Astrocyte (in vitro differentiated cells and primary cell): ENCODE data around the gene ZFHX3. TPM values are rescaled to one million over a fixed set of nuclear protein-coding genes. Genes with fewer than 3 reads are reported as not detected.

Experiments used
- DNase-seq: peaks from one replicate; pipeline ENCODE4 v3.0.0-alpha.2; 2010; ENCODE audit warnings: low read depth
- FAIRE-seq: peaks from 2 replicates; lab custom pipeline; 2011; peaks lifted over from hg19 to GRCh38; lab: Jason Lieb, UNC
- H2AFZ ChIP-seq: 2 replicates; pipeline ENCODE4 v1.6.0; 2012; ENCODE audit warnings: low read depth, low read length, inconsistent platforms
- H3K27ac ChIP-seq: 2 replicates; pipeline ENCODE4 v1.5.1; 2011; ENCODE audit warnings: low read depth, low read length, inconsistent platforms
- H3K27me3 ChIP-seq: 2 replicates; pipeline ENCODE4 v1.6.0; 2011; ENCODE audit warnings: low read length, inconsistent platforms; ENCODE audit not compliant: insufficient read depth
- H3K36me3 ChIP-seq: 2 replicates; pipeline ENCODE4 v1.5.1; 2011; ENCODE audit warnings: low read length, inconsistent platforms; ENCODE audit not compliant: insufficient read depth
- H3K4me1 ChIP-seq: 2 replicates; pipeline ENCODE4 v1.5.1; 2011; ENCODE audit warnings: low read length, inconsistent platforms; ENCODE audit not compliant: insufficient read depth
- H3K4me2 ChIP-seq: 2 replicates; pipeline ENCODE4 v1.6.0; 2012; ENCODE audit warnings: low read length, inconsistent platforms
- H3K4me3 ChIP-seq: 2 replicates; pipeline ENCODE4 v1.5.1; 2011; ENCODE audit warnings: low read depth, mild to moderate bottlenecking, low read length, inconsistent platforms; ENCODE audit not compliant: insufficient read depth
- H3K79me2 ChIP-seq: 2 replicates; pipeline ENCODE4 v1.6.0; 2012; ENCODE audit warnings: mild to moderate bottlenecking, low read length, inconsistent platforms; ENCODE audit not compliant: insufficient read depth
- H3K9ac ChIP-seq: 2 replicates; pipeline ENCODE4 v1.6.0; 2012; ENCODE audit warnings: mild to moderate bottlenecking, low read length, inconsistent platforms
- H3K9me3 ChIP-seq: 2 replicates; pipeline ENCODE4 v1.5.1; 2012; ENCODE audit warnings: low read depth, mild to moderate bottlenecking, low read length, inconsistent platforms; ENCODE audit not compliant: insufficient read depth
- H4K20me1 ChIP-seq: 2 replicates; pipeline ENCODE4 v1.6.0; 2012; ENCODE audit warnings: low read length, inconsistent platforms; ENCODE audit not compliant: insufficient read depth
- H3K27ac Mint-ChIP-seq: one replicate; pipeline ENCODE4 v1.8.0; 2021; ENCODE audit warnings: mild to moderate bottlenecking, mixed read lengths; ENCODE audit not compliant: unreplicated experiment
- H3K27me3 Mint-ChIP-seq: one replicate; pipeline ENCODE4 v1.8.0; 2021; ENCODE audit warnings: low read depth, mixed read lengths; ENCODE audit not compliant: unreplicated experiment
- H3K36me3 Mint-ChIP-seq: one replicate; pipeline ENCODE4 v1.8.0; 2021; ENCODE audit warnings: low read depth, mixed read lengths; ENCODE audit not compliant: unreplicated experiment
- H3K4me1 Mint-ChIP-seq: one replicate; pipeline ENCODE4 v1.8.0; 2021; ENCODE audit warnings: low read depth, mixed read lengths; ENCODE audit not compliant: unreplicated experiment
- H3K4me3 Mint-ChIP-seq: one replicate; pipeline ENCODE4 v1.8.0; 2021; ENCODE audit warnings: mild to moderate bottlenecking, moderate library complexity, mixed read lengths; ENCODE audit not compliant: unreplicated experiment
- H3K9me3 Mint-ChIP-seq: one replicate; pipeline ENCODE4 v1.8.0; 2021; ENCODE audit warnings: mild to moderate bottlenecking, mixed read lengths; ENCODE audit not compliant: unreplicated experiment
- CTCF ChIP-seq: IDR thresholded peaks from 2 replicates; pipeline ENCODE4 v1.5.1; 2011; ENCODE audit warnings: low read depth, mild to moderate bottlenecking, inconsistent platforms, low read length, moderate library complexity; ENCODE audit not compliant: insufficient read depth
- EZH2 ChIP-seq: IDR thresholded peaks from 2 replicates; pipeline ENCODE4 v1.6.1; 2012; ENCODE audit warnings: mild to moderate bottlenecking, low read length, inconsistent platforms; ENCODE audit not compliant: insufficient read depth
- total RNA-seq: library from RNA; stranded (reverse); gene quantifications from 2 replicates; pipeline ENCODE4 v1.2.1, GENCODE V29; 2021

Gene ZFHX3
- total RNA-seq, 1 donor from 2014 or later = 19.7 TPM

GRCh38 chr16:72932677-72933335, 115.1 kb downstream of the ZFHX3 start:
- Mint-ChIP-seq H3K4me3 (no peak overlapping the region), H3K27ac (no peak overlapping the region), H3K4me1 (peaks cover 9% of the 10 kb centered on the region), H3K27me3 (no peaks in the 10 kb centered on the region), H3K36me3 (peaks cover 2% of the 10 kb centered on the region), H3K9me3 (no peaks in the 10 kb centered on the region)
- Histone ChIP-seq H3K27me3 (no peaks in the 10 kb centered on the region), H3K4me1 (peaks cover 14% of the 10 kb centered on the region), H3K79me2 (peaks cover 60% of the 10 kb centered on the region), H3K4me3 (no peak overlapping the region), H3K27ac (no peak overlapping the region), H3K4me2 (no peak overlapping the region), H3K36me3 (no peaks in the 10 kb centered on the region), H3K9ac (no peak overlapping the region), H4K20me1 (peaks cover 72% of the 10 kb centered on the region), H2AFZ (no peak overlapping the region), H3K9me3 (no peaks in the 10 kb centered on the region)
- no peak for FAIRE-seq
- DNase-seq = no peak
- TF ChIP-seq EZH2 (no peak), CTCF (no peak)

- H3K79me2 ChIP-seq = peaks cover 56% of the 10 kb centered on the region
- DNase-seq (no peak), FAIRE-seq (no peak)
- TF ChIP-seq CTCF = no peak
- no peak for TF ChIP-seq EZH2
- no peak overlapping the region for H2AFZ ChIP-seq
- H3K36me3 ChIP-seq = no peaks in the 10 kb centered on the region
- Mint-ChIP-seq H3K4me1 (peaks cover 6% of the 10 kb centered on the region), H3K9me3 (no peaks in the 10 kb centered on the region), H3K36me3 (peaks cover 2% of the 10 kb centered on the region), H3K27ac (no peak overlapping the region), H3K4me3 (no peak overlapping the region), H3K27me3 (no peaks in the 10 kb centered on the region)
- peaks cover 22% of the 10 kb centered on the region for H3K4me1 ChIP-seq
- H3K4me2 ChIP-seq = peak overlapping the region; percentile 70
- H4K20me1 ChIP-seq = peaks cover 74% of the 10 kb centered on the region
- no peaks in the 10 kb centered on the region for H3K27me3 ChIP-seq
- H3K9me3 ChIP-seq = no peaks in the 10 kb centered on the region
- H3K4me3 ChIP-seq = no peak overlapping the region
- peak overlapping the region; percentile 24 for H3K27ac ChIP-seq
- peak overlapping the region; percentile 46 for H3K9ac ChIP-seq
Measured at GRCh38 chr16:72932050-72932449, 115.9 kb downstream of the ZFHX3 start.

GRCh38 chr16:72930396-72930795, 117.5 kb downstream of the ZFHX3 start:
- Mint-ChIP-seq H3K9me3 (no peaks in the 10 kb centered on the region), H3K27ac (no peak overlapping the region), H3K27me3 (no peaks in the 10 kb centered on the region), H3K4me3 (no peak overlapping the region), H3K36me3 (peaks cover 2% of the 10 kb centered on the region), H3K4me1 (peaks cover 8% of the 10 kb centered on the region)
- Histone ChIP-seq H3K9me3 (no peaks in the 10 kb centered on the region), H3K36me3 (no peaks in the 10 kb centered on the region), H3K4me2 (peak overlapping the region; percentile 70), H3K4me1 (peaks cover 22% of the 10 kb centered on the region), H3K27ac (peak overlapping the region; percentile 12), H3K79me2 (peaks cover 53% of the 10 kb centered on the region), H3K4me3 (no peak overlapping the region), H2AFZ (no peak overlapping the region), H3K9ac (no peak overlapping the region), H3K27me3 (no peaks in the 10 kb centered on the region), H4K20me1 (peaks cover 77% of the 10 kb centered on the region)
- FAIRE-seq (no peak), DNase-seq (no peak)
- TF ChIP-seq CTCF (no peak), EZH2 (no peak)
